ENCODE measurements around the gene TMEM35A. TPM values are rescaled to one million over a fixed set of nuclear protein-coding genes. Genes with fewer than 3 reads are reported as not detected.

TMEM35A gene
- polyA plus RNA-seq, 2 of the 4 experiments (the other 2 are of a cell fraction): not detected

DNA sequence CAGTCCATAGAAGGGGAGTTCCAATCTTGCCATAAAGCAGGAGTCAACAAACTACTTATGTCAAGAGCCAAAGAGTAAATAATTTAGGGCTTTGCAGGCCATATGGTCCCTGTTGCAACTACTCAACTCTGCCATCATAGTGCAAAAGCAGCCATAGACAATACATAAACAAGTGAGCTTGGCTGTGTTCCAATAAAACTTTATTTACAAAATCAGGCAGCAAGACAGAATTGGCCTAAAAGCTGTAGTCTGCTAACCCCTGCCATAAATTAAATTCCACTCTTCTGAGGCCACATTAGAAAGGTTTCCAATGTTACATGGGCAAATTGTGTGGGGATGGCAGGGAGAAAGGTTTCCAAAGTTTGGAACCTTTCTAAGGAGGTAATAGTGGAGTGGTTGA lies 41.4 kb upstream of the TMEM35A start:
- FAIRE-seq (no peak), DNase-seq (ENCODE audit: low read depth in 1 of 2, low spot score in 1 of 2) (no peak), ATAC-seq (no peak)
- no peaks in the 10 kb centered on the region for H3K4me1 ChIP-seq
- no peak overlapping the region for H3K4me3 ChIP-seq
- no peaks in the 10 kb centered on the region for H3K9me3 ChIP-seq
- TF ChIP-seq PBX3 (IDR thresholded peaks at IDR 0.05) (no peak), HEYL (CRISPR knock-in tag; IDR thresholded peaks at IDR 0.05) (no peak), ZFP36 (IDR thresholded peaks at IDR 0.05; ENCODE audit: borderline replicate concordance, partially characterized antibody) (no peak), FOXS1 (CRISPR knock-in tag; IDR thresholded peaks at IDR 0.05) (no peak), E2F6 (IDR thresholded peaks at IDR 0.05; ENCODE audit: borderline replicate concordance, low read depth) (no peak), RARB (CRISPR knock-in tag; IDR thresholded peaks at IDR 0.05) (no peak), BCL3 (IDR thresholded peaks at IDR 0.05) (no peak), EHF (CRISPR knock-in tag; IDR thresholded peaks at IDR 0.05) (no peak), CEBPB (IDR thresholded peaks at IDR 0.05) (no peak), ZNF302 (CRISPR knock-in tag; IDR thresholded peaks at IDR 0.05) (no peak), ATOH8 (CRISPR knock-in tag; IDR thresholded peaks at IDR 0.05; ENCODE audit: low read depth) (no peak), SMC3 (IDR thresholded peaks at IDR 0.05) (no peak), KDM5A (IDR thresholded peaks at IDR 0.05) (no peak), JUNB (IDR thresholded peaks at IDR 0.05) (no peak), SREBF2 (IDR thresholded peaks at IDR 0.05) (no peak), HDAC2 (IDR thresholded peaks at IDR 0.05) (no peak)
- TF ChIP-seq, protein P1, sequence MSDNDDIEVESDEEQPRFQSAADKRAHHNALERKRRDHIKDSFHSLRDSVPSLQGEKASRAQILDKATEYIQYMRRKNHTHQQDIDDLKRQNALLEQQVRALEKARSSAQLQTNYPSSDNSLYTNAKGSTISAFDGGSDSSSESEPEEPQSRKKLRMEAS (IDR thresholded peaks at IDR 0.05): no peak
- TF ChIP-seq, protein P2, sequence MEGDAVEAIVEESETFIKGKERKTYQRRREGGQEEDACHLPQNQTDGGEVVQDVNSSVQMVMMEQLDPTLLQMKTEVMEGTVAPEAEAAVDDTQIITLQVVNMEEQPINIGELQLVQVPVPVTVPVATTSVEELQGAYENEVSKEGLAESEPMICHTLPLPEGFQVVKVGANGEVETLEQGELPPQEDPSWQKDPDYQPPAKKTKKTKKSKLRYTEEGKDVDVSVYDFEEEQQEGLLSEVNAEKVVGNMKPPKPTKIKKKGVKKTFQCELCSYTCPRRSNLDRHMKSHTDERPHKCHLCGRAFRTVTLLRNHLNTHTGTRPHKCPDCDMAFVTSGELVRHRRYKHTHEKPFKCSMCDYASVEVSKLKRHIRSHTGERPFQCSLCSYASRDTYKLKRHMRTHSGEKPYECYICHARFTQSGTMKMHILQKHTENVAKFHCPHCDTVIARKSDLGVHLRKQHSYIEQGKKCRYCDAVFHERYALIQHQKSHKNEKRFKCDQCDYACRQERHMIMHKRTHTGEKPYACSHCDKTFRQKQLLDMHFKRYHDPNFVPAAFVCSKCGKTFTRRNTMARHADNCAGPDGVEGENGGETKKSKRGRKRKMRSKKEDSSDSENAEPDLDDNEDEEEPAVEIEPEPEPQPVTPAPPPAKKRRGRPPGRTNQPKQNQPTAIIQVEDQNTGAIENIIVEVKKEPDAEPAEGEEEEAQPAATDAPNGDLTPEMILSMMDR (IDR thresholded peaks at IDR 0.05): no peak
- TF ChIP-seq, protein P3, sequence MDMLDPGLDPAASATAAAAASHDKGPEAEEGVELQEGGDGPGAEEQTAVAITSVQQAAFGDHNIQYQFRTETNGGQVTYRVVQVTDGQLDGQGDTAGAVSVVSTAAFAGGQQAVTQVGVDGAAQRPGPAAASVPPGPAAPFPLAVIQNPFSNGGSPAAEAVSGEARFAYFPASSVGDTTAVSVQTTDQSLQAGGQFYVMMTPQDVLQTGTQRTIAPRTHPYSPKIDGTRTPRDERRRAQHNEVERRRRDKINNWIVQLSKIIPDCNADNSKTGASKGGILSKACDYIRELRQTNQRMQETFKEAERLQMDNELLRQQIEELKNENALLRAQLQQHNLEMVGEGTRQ (IDR thresholded peaks at IDR 0.05): no peak
- POLR2A ChIA-PET: no interaction called here
- no peak overlapping the region for H3K4me2 ChIP-seq
- no peak overlapping the region for H3K27ac ChIP-seq
- CTCF ChIA-PET: no interaction called here

GRCh38 chrX:101040197-101040596 lies 38.5 kb upstream of the TMEM35A start:
- POLR2A ChIA-PET: no interaction called here
- 88% methylated on average over 4 of the region's 4 CpGs for WGBS (ENCODE audit: missing lambda C conversion rate)
- H3K4me3 ChIP-seq: no peak overlapping the region
- ATAC-seq (no peak), DNase-seq (ENCODE audit: low read depth in 1 of 2, low spot score in 1 of 2) (no peak), FAIRE-seq (peak; percentile 72)
- no peak overlapping the region for H3K27ac ChIP-seq
- CTCF ChIA-PET: interaction anchor here (0.7 kb wide), 1 partner anchor 146 kb away, joined by 5 read pairs; no protein-coding TSS in a partner anchor
- no peaks in the 10 kb centered on the region for H3K4me1 ChIP-seq
- no peaks in the 10 kb centered on the region for H3K9me3 ChIP-seq
- no peak overlapping the region for H3K4me2 ChIP-seq
- TF ChIP-seq MYC (IDR thresholded peaks at IDR 0.05; ENCODE audit: borderline replicate concordance, low read length) (no peak), KDM5A (IDR thresholded peaks at IDR 0.05) (no peak), CBX8 (IDR thresholded peaks at IDR 0.05) (no peak), NPAS2 (CRISPR knock-in tag; IDR thresholded peaks at IDR 0.05; ENCODE audit: borderline replicate concordance) (no peak), RCOR1 (IDR thresholded peaks at IDR 0.05; ENCODE audit: low read depth, low read length) (no peak), ESRRA (IDR thresholded peaks at IDR 0.05; ENCODE audit: borderline replicate concordance, low read length) (no peak), CBX2 (IDR thresholded peaks at IDR 0.05; ENCODE audit: borderline replicate concordance, low read depth) (no peak), SMC3 (IDR thresholded peaks at IDR 0.05) (no peak), EHF (CRISPR knock-in tag; IDR thresholded peaks at IDR 0.05) (no peak), RFX5 (IDR thresholded peaks at IDR 0.05) (no peak), GATA3 (IDR thresholded peaks at IDR 0.05; ENCODE audit: borderline replicate concordance) (no peak)
- TF ChIP-seq, protein P1 (IDR thresholded peaks at IDR 0.05): no peak
- TF ChIP-seq, protein P4, sequence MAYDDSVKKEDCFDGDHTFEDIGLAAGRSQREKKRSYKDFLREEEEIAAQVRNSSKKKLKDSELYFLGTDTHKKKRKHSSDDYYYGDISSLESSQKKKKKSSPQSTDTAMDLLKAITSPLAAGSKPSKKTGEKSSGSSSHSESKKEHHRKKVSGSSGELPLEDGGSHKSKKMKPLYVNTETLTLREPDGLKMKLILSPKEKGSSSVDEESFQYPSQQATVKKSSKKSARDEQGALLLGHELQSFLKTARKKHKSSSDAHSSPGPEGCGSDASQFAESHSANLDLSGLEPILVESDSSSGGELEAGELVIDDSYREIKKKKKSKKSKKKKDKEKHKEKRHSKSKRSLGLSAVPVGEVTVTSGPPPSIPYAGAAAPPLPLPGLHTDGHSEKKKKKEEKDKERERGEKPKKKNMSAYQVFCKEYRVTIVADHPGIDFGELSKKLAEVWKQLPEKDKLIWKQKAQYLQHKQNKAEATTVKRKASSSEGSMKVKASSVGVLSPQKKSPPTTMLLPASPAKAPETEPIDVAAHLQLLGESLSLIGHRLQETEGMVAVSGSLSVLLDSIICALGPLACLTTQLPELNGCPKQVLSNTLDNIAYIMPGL (CRISPR knock-in tag; IDR thresholded peaks at IDR 0.05; ENCODE audit: borderline replicate concordance): no peak
- TF ChIP-seq, protein P2 (IDR thresholded peaks at IDR 0.05): no peak

All from A549 (cell line).